Measurements from ENCODE around the gene TTC39B. TPM values are rescaled to one million over a fixed set of nuclear protein-coding genes. Genes with fewer than 3 reads are reported as not detected.

The TTC39B gene
- total and polyA plus RNA-seq, 9 donors = 1.4 to 4.3 (median 2.4) TPM

GRCh38 chr9:15272377-15272928, 34.6 kb downstream of the TTC39B start:
- no peak for DNase-seq
- 80% methylated on average over 1 of the region's 3 CpGs for WGBS (ENCODE audit: insufficient coverage)
- H3K9me3 ChIP-seq (replicated peaks; ENCODE audit: control insufficient read depth, low read depth, low read length) = no peaks in the 10 kb centered on the region

DNA sequence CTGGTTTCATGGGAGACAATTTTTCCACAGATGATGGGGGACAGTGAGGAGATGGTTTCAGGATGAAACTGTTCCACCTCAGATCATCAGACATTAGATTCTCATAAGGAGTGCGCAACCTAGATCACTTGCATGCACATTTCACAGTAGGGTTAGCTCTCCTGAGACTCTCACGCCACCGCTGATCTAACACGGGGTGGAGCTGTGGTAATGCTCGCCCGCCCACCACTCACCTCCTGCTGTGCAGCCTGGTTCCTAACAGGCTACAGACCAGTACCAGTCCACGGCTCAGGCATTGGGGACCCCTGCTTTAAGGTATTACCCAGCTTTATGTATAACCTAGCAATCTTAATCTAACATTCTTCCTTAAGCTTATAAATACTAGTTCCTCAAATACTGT, 35.6 kb downstream of the TTC39B start:
- DNase-seq = no peak
- no peaks in the 10 kb centered on the region for H3K4me1 ChIP-seq (ENCODE audit: control insufficient read depth, insufficient read depth, low read length)
- 100% methylated on average over 5 of the region's 7 CpGs for WGBS (ENCODE audit: insufficient coverage)

More at GRCh38 chr9:15272377-15272928, 34.6 kb downstream of the TTC39B start:
- Histone ChIP-seq H3K4me1 (ENCODE audit: control insufficient read depth, insufficient read depth, low read length) (no peaks in the 10 kb centered on the region), H3K4me3 (ENCODE audit: low read length) (no peak overlapping the region), H3K27me3 (ENCODE audit: control insufficient read depth, insufficient read depth, low read length) (no peaks in the 10 kb centered on the region), H3K27ac (ENCODE audit: low read length) (no peak overlapping the region), H3K36me3 (ENCODE audit: control insufficient read depth, insufficient read depth, low read length) (no peaks in the 10 kb centered on the region)

GRCh38 chr9:15268782-15269181, 38.2 kb downstream of the TTC39B start:
- WGBS (ENCODE audit: insufficient coverage) = 75% methylated on average over 3 of the region's 3 CpGs
- no peak for DNase-seq
- Histone ChIP-seq H3K9me3 (replicated peaks; ENCODE audit: control insufficient read depth, low read depth, low read length) (no peaks in the 10 kb centered on the region), H3K4me1 (ENCODE audit: control insufficient read depth, insufficient read depth, low read length) (no peaks in the 10 kb centered on the region), H3K27ac (ENCODE audit: low read length) (no peak overlapping the region), H3K36me3 (ENCODE audit: control insufficient read depth, insufficient read depth, low read length) (no peaks in the 10 kb centered on the region), H3K4me3 (ENCODE audit: low read length) (no peak overlapping the region), H3K27me3 (ENCODE audit: control insufficient read depth, insufficient read depth, low read length) (no peaks in the 10 kb centered on the region)

More for the DNA sequence above, 35.6 kb downstream of the TTC39B start:
- Histone ChIP-seq H3K36me3 (ENCODE audit: control insufficient read depth, insufficient read depth, low read length) (no peaks in the 10 kb centered on the region), H3K9me3 (replicated peaks; ENCODE audit: control insufficient read depth, low read depth, low read length) (no peaks in the 10 kb centered on the region), H3K27ac (ENCODE audit: low read length) (no peak overlapping the region), H3K4me3 (ENCODE audit: low read length) (no peak overlapping the region), H3K27me3 (ENCODE audit: control insufficient read depth, insufficient read depth, low read length) (no peaks in the 10 kb centered on the region)

DNA sequence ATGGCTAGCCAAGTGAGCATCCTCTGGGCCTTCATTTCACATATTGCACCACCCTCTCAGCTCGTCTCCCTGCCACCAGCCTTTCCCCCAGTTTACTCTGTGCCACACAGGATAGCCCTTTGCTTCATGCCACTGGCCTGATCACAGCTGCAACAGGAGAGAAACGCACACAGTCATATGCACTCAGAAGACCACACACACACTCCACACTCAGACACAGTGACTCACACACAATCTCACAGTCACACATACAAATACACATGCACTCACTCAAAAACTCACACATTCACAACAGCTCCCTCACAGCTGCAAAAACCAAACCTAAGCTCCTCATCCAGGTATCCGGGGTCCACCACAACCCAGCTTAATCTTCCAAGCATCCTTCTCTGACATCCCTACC, 38.7 kb downstream of the TTC39B start:
- Histone ChIP-seq H3K36me3 (ENCODE audit: control insufficient read depth, insufficient read depth, low read length) (no peaks in the 10 kb centered on the region), H3K4me3 (ENCODE audit: low read length) (no peak overlapping the region), H3K4me1 (ENCODE audit: control insufficient read depth, insufficient read depth, low read length) (no peaks in the 10 kb centered on the region), H3K9me3 (replicated peaks; ENCODE audit: control insufficient read depth, low read depth, low read length) (no peaks in the 10 kb centered on the region), H3K27me3 (ENCODE audit: control insufficient read depth, insufficient read depth, low read length) (no peaks in the 10 kb centered on the region), H3K27ac (ENCODE audit: low read length) (no peak overlapping the region)
- WGBS (ENCODE audit: insufficient coverage) = 55% methylated on average over 3 of the region's 3 CpGs
- no peak for DNase-seq

DNA sequence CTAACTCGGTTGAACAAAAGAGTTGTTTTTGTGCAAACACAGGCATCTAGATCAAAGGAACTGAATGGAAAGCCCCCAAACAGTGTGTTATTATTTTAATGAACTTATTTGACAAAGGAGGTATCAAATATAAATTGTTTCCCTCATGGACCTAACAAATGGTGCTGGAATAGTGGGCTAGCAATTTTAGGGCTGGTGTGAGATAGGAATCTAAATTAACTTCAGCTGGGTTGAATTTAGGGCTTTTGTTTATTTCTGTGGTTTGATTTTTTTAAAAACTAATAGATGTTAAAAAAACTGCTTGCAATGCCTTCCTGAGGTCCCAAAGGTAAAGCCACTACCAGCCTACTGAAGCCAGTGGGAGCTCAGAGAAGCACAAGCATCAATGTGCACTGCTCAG, 42.1 kb downstream of the TTC39B start:
- no CpG with 5 or more reads among the region's 1 CpG for WGBS (ENCODE audit: insufficient coverage)
- Histone ChIP-seq H3K27ac (ENCODE audit: low read length) (no peak overlapping the region), H3K9me3 (replicated peaks; ENCODE audit: control insufficient read depth, low read depth, low read length) (no peaks in the 10 kb centered on the region), H3K4me1 (ENCODE audit: control insufficient read depth, insufficient read depth, low read length) (no peaks in the 10 kb centered on the region), H3K4me3 (ENCODE audit: low read length) (no peak overlapping the region), H3K27me3 (ENCODE audit: control insufficient read depth, insufficient read depth, low read length) (no peaks in the 10 kb centered on the region), H3K36me3 (ENCODE audit: control insufficient read depth, insufficient read depth, low read length) (no peaks in the 10 kb centered on the region)
- no peak for DNase-seq

DNA sequence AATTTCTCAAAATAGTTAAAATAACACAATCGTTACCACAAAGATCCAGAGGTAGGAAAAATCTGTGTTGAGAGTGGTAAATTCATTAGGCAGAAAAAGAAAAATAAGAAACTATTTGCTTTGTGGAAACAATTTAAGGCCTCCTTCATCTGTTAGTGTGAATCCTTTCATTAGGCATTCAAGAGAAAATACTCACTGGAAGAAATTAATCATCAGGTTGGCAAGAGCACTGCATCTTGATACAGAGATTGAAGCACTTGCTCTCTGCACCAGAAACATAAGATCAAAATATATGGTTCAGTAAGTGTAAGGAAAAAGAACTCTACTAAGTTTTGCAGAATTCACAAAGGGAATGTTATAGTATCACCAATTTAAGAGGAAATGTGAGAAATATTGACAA, 44.4 kb downstream of the TTC39B start:
- Histone ChIP-seq H3K27me3 (ENCODE audit: control insufficient read depth, insufficient read depth, low read length) (no peaks in the 10 kb centered on the region), H3K4me3 (ENCODE audit: low read length) (no peak overlapping the region), H3K9me3 (replicated peaks; ENCODE audit: control insufficient read depth, low read depth, low read length) (no peaks in the 10 kb centered on the region), H3K36me3 (ENCODE audit: control insufficient read depth, insufficient read depth, low read length) (no peaks in the 10 kb centered on the region), H3K4me1 (ENCODE audit: control insufficient read depth, insufficient read depth, low read length) (no peaks in the 10 kb centered on the region), H3K27ac (ENCODE audit: low read length) (no peak overlapping the region)
- WGBS (ENCODE audit: insufficient coverage) = no CpG with 5 or more reads among the region's 1 CpG
- no peak for DNase-seq

DNA sequence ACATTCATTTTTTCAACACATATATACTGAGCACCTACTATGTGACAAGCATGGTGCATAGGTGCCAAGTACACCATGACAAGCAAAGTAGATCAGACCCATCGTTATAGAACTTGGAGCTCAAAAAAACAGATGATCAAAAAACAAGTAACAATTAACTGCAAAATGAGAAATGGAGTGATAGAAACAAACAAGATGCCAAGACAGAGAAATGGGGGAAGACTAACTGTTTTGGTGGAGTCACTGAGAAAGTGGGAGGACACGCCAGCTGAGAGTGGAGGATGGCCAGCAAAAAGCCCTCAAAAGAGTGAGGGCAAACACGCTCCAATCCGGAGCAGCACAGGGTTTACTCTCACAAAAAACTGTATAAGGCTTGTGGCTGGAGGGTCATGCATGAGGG, 50.6 kb downstream of the TTC39B start:
- DNase-seq = no peak
- H3K27ac ChIP-seq (ENCODE audit: low read length) = no peak overlapping the region
- no peaks in the 10 kb centered on the region for H3K36me3 ChIP-seq (ENCODE audit: control insufficient read depth, insufficient read depth, low read length)
- H3K4me1 ChIP-seq (ENCODE audit: control insufficient read depth, insufficient read depth, low read length) = no peaks in the 10 kb centered on the region
- no peaks in the 10 kb centered on the region for H3K9me3 ChIP-seq (replicated peaks; ENCODE audit: control insufficient read depth, low read depth, low read length)
- no peaks in the 10 kb centered on the region for H3K27me3 ChIP-seq (ENCODE audit: control insufficient read depth, insufficient read depth, low read length)
- no peak overlapping the region for H3K4me3 ChIP-seq (ENCODE audit: low read length)
- 95% methylated on average over 3 of the region's 4 CpGs for WGBS (ENCODE audit: insufficient coverage)

DNA sequence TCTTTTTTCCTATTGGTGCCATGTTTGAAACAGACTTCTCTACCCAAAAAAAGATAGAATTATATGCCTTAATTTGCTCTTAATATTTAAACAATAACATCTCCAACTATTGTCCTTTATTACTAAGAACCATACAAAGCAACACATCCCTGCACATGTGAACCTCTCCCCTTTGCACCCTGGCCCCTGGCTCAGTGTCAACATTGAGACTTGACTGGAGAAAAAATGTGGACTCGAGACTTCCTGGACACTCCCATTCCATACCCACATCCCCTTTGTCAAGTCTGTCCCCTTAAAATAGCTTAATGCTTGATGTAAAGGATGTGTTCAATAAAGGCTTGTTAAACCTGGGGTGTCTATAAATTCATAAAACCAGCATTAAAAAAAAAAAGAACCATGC, 53.2 kb downstream of the TTC39B start:
- no peak for DNase-seq
- Histone ChIP-seq H3K36me3 (ENCODE audit: control insufficient read depth, insufficient read depth, low read length) (no peaks in the 10 kb centered on the region), H3K9me3 (replicated peaks; ENCODE audit: control insufficient read depth, low read depth, low read length) (no peaks in the 10 kb centered on the region), H3K27ac (ENCODE audit: low read length) (no peak overlapping the region), H3K4me3 (ENCODE audit: low read length) (no peak overlapping the region), H3K4me1 (ENCODE audit: control insufficient read depth, insufficient read depth, low read length) (no peaks in the 10 kb centered on the region), H3K27me3 (ENCODE audit: control insufficient read depth, insufficient read depth, low read length) (no peaks in the 10 kb centered on the region)
- no CpG with 5 or more reads among the region's 1 CpG for WGBS (ENCODE audit: insufficient coverage)

- Histone ChIP-seq H3K36me3 (ENCODE audit: control insufficient read depth, insufficient read depth, low read length) (no peaks in the 10 kb centered on the region), H3K4me3 (ENCODE audit: low read length) (no peak overlapping the region), H3K9me3 (replicated peaks; ENCODE audit: control insufficient read depth, low read depth, low read length) (no peaks in the 10 kb centered on the region), H3K27me3 (ENCODE audit: control insufficient read depth, insufficient read depth, low read length) (no peaks in the 10 kb centered on the region), H3K27ac (ENCODE audit: low read length) (no peak overlapping the region), H3K4me1 (ENCODE audit: control insufficient read depth, insufficient read depth, low read length) (no peaks in the 10 kb centered on the region)
- WGBS (ENCODE audit: insufficient coverage) = no CpG with 5 or more reads among the region's 1 CpG
- no peak for DNase-seq
These were observed 53.8 kb downstream of the TTC39B start for GRCh38 chr9:15253197-15253596.

DNA sequence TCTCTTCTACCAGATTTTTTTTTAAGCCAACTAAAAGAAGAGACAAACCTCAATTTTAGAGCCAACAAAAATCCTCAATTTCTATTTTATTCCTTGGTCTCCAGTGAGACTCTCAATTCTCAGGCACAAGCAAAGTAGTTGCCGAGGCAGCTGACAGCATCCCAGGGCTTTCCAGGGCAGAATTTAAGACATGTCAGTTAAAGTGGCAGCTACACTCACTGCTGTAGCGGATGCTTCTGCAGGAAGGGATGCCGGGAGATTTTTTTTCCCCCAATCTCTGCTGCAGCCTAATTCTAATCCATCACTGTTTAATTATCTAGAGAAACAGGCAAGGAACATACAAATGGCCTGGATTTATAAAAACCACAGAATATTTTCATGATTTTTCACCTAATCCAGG, 57.0 kb downstream of the TTC39B start:
- H3K9me3 ChIP-seq (replicated peaks; ENCODE audit: control insufficient read depth, low read depth, low read length) = no peaks in the 10 kb centered on the region
- no peak overlapping the region for H3K27ac ChIP-seq (ENCODE audit: low read length)
- no peak overlapping the region for H3K4me3 ChIP-seq (ENCODE audit: low read length)
- H3K36me3 ChIP-seq (ENCODE audit: control insufficient read depth, insufficient read depth, low read length) = no peaks in the 10 kb centered on the region
- H3K27me3 ChIP-seq (ENCODE audit: control insufficient read depth, insufficient read depth, low read length) = no peaks in the 10 kb centered on the region
- no CpG with 5 or more reads among the region's 3 CpGs for WGBS (ENCODE audit: insufficient coverage)
- no peaks in the 10 kb centered on the region for H3K4me1 ChIP-seq (ENCODE audit: control insufficient read depth, insufficient read depth, low read length)
- DNase-seq = peak; percentile 16

Data from muscle of leg (tissue), 11 donors.